DND-41 (cell line): ENCODE results near the gene EBI3.

Experiments
- ATAC-seq: fragments of 200-7000 bp; cut with Tn5 transposase; 3 replicates; pipeline ENCODE4 v1.9.1; 2021; ENCODE audit warnings: low read depth; ENCODE audit not compliant: insufficient read depth
- DNase-seq: peaks from one replicate; pipeline ENCODE4 v3.0.0-alpha.2; 2020
- H2AFZ ChIP-seq: 2 replicates; pipeline ENCODE4 v1.6.0; 2012; ENCODE audit warnings: low read depth, low read length
- H3K27ac ChIP-seq: 2 replicates; pipeline ENCODE4 v1.5.1; 2012; ENCODE audit warnings: low read length, inconsistent platforms
- H3K27me3 ChIP-seq: fragments of 200-600 bp; sonication (generic); 2 replicates; pipeline ENCODE4 v1.6.0; 2012; ENCODE audit warnings: low read length, mild to moderate bottlenecking, inconsistent platforms; ENCODE audit not compliant: insufficient read depth, poor library complexity
- H3K36me3 ChIP-seq: 2 replicates; pipeline ENCODE4 v1.5.1; 2012; ENCODE audit warnings: low read length, inconsistent platforms; ENCODE audit not compliant: insufficient read depth
- H3K4me1 ChIP-seq: 2 replicates; pipeline ENCODE4 v1.5.1; 2012; ENCODE audit warnings: mild to moderate bottlenecking, low read length; ENCODE audit not compliant: insufficient read depth
- H3K4me2 ChIP-seq: 2 replicates; pipeline ENCODE4 v1.6.0; 2012; ENCODE audit warnings: mild to moderate bottlenecking, moderate library complexity, low read length, inconsistent platforms; ENCODE audit not compliant: insufficient read depth
- H3K4me3 ChIP-seq, 2 experiments: fragments of 200-600 bp in 1 of 2; shearing (Covaris generic) in 1 of 2; 2 replicates each; pipeline ENCODE4 v1.5.1; 2012 to 2016; ENCODE audit warnings: inconsistent platforms in 2 of 2, low read length in 2 of 2, mild to moderate bottlenecking in 2 of 2, low read depth in 1 of 2, moderate library complexity in 1 of 2
- H3K79me2 ChIP-seq: 2 replicates; pipeline ENCODE4 v1.6.0; 2012; ENCODE audit warnings: low read length, inconsistent platforms; ENCODE audit not compliant: insufficient read depth
- H3K9ac ChIP-seq: 2 replicates; pipeline ENCODE4 v1.6.0; 2012; ENCODE audit warnings: low read depth, mild to moderate bottlenecking, inconsistent platforms, low read length, moderate library complexity
- H3K9me3 ChIP-seq: 2 replicates; pipeline ENCODE4 v1.5.1; 2012; ENCODE audit warnings: low read length, moderate library complexity, mild to moderate bottlenecking, inconsistent platforms; ENCODE audit not compliant: insufficient read depth, severe bottlenecking
- H4K20me1 ChIP-seq: 2 replicates; pipeline ENCODE4 v1.6.0; 2012; ENCODE audit warnings: low read length; ENCODE audit not compliant: insufficient read depth
- CTCF ChIP-seq: IDR thresholded peaks from 2 replicates; pipeline ENCODE4 v1.5.1; 2012; ENCODE audit warnings: borderline replicate concordance, low read length, moderate library complexity, mild to moderate bottlenecking; ENCODE audit not compliant: poor library complexity, severe bottlenecking; ENCODE audit errors: extremely low read depth
- EZH2 ChIP-seq: IDR thresholded peaks from 3 replicates; pipeline ENCODE4 v1.6.1; 2012; ENCODE audit warnings: borderline replicate concordance, low read depth, mild to moderate bottlenecking, moderate library complexity, low read length, inconsistent platforms; ENCODE audit not compliant: severe bottlenecking

The EBI3 gene

DNA sequence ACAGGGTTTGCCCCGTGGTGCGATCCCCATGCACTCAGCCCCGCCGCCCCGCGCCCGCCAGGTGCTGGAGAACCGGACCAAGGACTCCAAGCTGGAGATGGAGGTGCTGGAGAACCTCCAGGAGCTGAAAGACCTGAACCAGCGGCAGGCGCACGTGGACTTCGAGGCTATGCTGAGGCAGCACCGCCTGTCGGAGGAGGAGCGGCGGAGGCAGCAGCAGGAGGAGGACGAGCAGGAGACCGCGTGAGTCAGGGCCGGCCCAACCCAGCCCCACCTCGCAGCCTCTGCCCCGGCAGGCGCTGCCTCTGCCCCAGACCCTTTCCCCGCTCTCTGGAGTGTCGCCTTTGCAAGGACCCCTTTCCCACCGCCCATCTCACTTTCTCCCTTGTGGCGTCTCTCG lies 28.9 kb downstream of the EBI3 start:
- no peak for TF ChIP-seq EZH2
- TF ChIP-seq CTCF: no peak
- no peaks in the 10 kb centered on the region for H3K79me2 ChIP-seq
- no peak overlapping the region for H3K4me2 ChIP-seq
- no peak overlapping the region for H2AFZ ChIP-seq
- ATAC-seq (no peak), DNase-seq (no peak)
- H3K4me3 ChIP-seq: no peak overlapping the region
- no peak overlapping the region for H3K27ac ChIP-seq
- H3K36me3 ChIP-seq: peaks cover 77% of the 10 kb centered on the region
- no peaks in the 10 kb centered on the region for H4K20me1 ChIP-seq
- no peak overlapping the region for H3K9ac ChIP-seq
- H3K9me3 ChIP-seq: no peaks in the 10 kb centered on the region
- no peaks in the 10 kb centered on the region for H3K4me1 ChIP-seq
- H3K27me3 ChIP-seq: no peaks in the 10 kb centered on the region

DNA sequence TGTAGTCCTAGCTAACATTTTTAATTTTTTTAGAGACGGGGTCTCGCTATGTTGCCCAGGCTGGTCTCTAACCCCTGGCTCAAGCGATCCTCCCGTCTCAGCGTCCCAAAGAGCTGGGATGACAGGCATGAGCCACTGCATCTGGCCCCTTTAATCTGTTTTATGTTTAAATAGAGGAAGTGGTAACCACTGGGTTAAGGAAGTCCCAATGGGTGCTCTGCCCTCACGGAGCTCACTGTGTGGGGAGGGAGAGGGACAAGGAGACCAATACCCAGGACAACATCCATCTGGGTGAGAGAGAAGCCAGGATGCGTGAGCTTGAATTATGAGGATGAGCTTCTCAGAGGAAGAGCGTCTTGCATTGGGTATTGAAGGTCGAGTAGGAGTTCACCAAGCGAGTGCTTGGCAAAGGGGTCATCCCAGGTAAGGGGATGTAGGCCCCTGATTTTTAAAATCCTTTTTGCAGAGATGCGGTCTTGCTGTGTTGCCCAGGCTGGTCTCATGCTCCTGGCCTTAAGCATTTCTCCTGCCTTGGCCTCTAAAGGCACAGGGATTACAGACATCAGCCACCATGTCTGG lies 31.4 kb downstream of the EBI3 start:
- Histone ChIP-seq H3K36me3 (peaks cover 61% of the 10 kb centered on the region), H3K9ac (no peak overlapping the region), H2AFZ (no peak overlapping the region), H3K79me2 (no peaks in the 10 kb centered on the region), H3K4me2 (no peak overlapping the region), H4K20me1 (no peaks in the 10 kb centered on the region), H3K4me1 (no peaks in the 10 kb centered on the region), H3K27ac (no peak overlapping the region), H3K4me3 (no peak overlapping the region), H3K9me3 (no peaks in the 10 kb centered on the region), H3K27me3 (no peaks in the 10 kb centered on the region)
- DNase-seq (no peak), ATAC-seq (no peak)
- TF ChIP-seq EZH2 (no peak), CTCF (no peak)

DNA sequence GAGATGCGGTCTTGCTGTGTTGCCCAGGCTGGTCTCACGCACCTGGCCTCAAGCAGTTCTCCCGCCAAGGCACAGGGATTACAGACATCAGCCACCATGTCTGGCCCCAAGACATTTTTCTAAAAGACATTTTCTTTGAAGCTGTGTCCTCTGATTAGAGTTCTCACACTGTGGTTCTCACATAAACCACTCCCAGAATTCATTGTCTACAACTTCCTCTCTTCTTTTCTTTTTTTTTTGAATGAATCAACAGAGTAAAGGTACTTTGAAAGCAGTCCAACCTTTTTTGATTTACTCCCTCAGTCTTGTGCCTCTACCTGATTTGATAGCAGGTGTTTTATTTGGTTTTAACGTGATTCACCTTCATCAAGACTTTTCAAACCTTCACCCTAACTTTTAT lies 35.5 kb downstream of the EBI3 start:
- no peaks in the 10 kb centered on the region for H3K4me1 ChIP-seq
- peaks cover 56% of the 10 kb centered on the region for H3K36me3 ChIP-seq
- H3K9ac ChIP-seq: no peak overlapping the region
- H3K4me3 ChIP-seq: no peak overlapping the region
- no peaks in the 10 kb centered on the region for H3K79me2 ChIP-seq
- no peaks in the 10 kb centered on the region for H3K27me3 ChIP-seq
- ATAC-seq (no peak), DNase-seq (no peak)
- peaks cover 6% of the 10 kb centered on the region for H4K20me1 ChIP-seq
- no peak overlapping the region for H3K4me2 ChIP-seq
- no peak overlapping the region for H2AFZ ChIP-seq
- TF ChIP-seq EZH2 (no peak), CTCF (no peak)
- no peak overlapping the region for H3K27ac ChIP-seq
- no peaks in the 10 kb centered on the region for H3K9me3 ChIP-seq
